ENCODE measurements around the gene MRPL22.
A peak's percentile ranks its signal among the peaks of the same experiment; 100 is the strongest.
"Not testable (repeated sequence)": the region's sequence is repeated elsewhere in the genome, so short reads cannot be mapped to it uniquely, and the experiment has no call there.

MRPL22 gene

DNA sequence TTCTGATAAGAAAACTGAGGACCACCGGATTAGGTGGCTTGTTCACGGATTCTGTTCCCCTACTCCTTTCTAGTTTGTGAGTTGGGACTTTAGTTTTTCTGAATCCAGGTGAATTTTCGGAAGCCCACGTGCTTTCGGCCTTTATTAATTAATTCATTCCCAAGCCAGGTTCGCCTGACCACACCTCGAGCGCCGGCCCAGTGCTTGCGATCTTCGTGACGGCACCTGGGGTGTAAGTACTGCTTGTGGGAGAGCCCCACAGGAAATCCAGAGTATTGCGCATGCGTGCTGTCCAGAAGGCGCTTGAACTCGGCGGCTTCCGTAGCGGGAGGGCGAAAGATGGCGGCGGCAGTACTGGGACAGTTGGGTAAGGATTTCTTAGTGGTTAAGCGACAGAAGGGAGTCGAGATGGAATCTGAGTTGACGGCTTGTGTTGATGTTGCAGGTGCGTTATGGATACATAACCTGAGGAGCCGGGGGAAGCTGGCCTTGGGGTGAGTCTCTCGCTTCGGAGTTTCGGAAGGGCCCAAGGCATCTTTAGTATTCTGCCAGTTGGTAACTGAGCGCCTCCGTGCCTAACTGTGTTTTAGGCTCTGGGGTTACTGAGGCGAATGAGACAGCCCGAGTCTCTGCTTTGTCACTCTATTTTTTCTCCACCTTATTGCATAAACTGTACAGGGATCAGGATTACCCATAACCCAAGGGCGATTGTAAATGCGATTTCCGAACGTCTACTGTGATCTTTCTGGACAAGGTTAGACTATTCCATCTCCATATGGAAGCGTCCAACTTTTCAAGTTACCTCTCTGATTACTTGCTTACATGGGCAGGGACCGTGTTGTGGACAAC lies at the start of gene MRPL22:
Gene MRPL22 (plus strand): TSS at position 302 of the 849 bp plus-strand sequence. CDS start 38 bp downstream, at position 340.
- DNase-seq = peak; percentile 52

DNA sequence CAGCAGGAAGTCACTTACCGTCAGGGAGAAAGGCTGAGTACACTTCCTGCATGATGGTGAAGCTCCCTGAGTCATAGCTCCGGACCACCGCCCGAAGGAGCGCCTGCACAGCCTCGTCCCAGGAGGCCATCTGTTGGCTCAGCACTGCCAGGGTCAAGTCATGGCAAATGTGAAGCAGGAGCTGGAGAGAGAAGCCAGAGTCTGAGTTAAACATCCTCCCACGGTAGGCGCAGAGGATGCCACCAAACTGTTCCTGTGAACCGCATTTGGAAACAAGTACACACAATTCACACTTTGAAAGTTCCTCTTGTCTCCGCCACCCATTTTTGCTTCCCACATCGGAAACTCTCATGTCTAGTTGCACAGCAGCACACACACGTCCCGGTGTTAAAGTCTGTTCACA lies 48.5 kb upstream of the MRPL22 start:
- no peak for DNase-seq

DNA sequence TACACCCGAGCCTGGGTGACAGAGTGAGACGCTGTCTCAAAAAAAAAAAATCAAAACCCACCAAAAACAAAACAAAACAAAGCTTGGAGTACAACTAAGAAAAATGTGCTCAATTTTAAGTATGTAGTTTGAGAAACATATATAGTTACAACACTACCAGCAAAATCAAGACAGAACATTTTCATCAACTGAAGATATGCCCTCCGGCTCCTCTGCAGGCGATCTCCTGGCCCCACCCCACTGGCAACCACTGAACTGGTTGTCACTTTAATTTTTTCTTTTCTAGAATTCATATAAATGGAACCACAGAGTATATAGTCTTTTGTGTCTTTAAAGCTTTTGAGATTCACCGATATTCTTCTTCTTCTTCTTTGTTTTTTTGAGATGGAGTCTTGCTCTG lies 47.5 kb upstream of the MRPL22 start:
- DNase-seq = no peak

DNA sequence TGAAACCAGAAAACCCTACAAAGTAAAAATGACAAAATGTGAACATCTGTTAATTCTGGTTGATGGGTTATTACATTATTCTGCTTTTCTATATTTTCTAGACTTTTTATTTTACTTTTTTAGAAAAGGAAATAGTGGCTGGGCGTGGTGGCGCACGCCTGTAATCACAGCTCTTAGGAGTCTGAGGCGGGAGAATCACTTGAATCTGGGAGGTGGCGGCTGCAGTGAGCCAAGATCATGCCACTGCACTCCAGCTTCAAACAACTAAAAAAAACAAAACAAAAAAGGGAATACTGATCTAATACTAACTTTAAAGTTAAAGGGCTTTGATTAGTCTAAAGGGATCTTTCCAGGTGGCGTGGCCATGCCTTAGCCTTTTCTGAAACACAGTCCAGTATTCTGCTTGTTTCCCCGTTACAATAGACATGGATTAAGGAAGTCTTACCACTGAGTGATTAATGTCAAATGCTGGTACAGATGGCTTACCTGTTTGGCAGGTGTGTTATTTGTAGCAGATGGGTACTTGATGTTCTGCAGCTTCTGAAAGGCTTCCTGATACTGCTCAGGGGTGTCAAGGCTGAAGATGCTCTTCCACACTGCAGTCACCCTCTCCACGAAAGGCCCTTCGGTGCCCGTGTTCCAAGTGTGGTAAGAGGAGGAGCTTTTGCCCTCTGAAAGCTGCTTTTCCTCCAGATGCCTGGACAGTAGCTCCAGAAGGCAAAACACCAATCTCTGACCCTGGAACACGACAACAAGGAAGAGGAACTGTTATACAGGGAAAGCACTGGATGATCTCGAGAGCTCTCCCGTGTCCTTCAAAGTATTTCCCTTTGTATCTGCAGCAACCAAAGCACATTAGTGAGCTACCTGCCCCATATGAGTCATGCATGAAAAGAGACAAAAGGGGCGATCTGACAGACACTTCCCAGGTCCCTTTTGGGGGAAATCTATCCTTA lies 45.0 kb upstream of the MRPL22 start:
- no peak for DNase-seq

DNA sequence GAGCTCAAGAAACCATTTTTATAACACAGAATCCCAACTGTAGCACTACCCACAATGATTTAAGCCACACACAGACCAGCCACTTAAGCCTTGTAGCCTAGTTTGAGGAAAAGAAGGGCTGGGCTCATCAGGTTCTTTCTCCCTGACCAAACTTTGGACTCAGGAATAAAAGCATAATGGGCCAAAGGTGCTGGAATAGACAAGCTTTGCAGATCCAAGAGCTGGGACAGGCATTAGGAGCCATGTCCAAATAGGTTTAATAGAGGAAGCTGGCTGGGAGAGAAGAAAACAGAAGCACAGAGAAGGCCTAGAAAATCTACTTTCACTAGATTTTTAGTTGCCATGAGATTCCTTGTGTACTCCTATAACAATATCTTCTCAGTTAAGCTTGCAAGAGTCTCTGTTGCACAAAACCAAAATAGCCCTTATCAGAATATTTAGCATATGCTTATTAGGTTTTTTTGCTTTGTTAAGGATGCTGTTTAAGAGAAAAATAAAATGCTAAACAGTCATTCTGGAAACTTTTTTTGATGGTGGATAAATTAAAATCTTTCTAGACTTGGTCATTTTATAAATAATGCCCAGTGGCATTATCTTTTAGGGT lies 44.2 kb upstream of the MRPL22 start:
- no peak for DNase-seq

DNA sequence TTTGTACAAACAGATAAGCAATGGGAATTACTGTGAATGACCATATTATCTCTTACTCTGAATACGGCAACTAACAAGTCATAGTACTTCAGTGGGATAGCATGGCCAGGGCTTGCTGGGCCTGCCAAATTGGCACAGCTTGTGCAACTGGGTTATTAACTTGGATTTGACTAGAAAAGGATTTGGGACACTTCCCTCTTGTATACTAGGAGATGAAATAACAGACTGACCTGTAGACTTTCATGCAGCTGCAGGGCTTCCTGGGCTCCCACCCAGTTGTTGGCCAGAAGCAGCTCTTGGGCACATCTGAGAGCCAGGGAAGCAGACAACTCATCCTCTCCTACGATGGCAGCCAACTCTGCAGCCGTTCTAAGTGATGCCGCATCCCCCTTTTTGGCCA lies 42.7 kb upstream of the MRPL22 start:
- DNase-seq = no peak

DNA sequence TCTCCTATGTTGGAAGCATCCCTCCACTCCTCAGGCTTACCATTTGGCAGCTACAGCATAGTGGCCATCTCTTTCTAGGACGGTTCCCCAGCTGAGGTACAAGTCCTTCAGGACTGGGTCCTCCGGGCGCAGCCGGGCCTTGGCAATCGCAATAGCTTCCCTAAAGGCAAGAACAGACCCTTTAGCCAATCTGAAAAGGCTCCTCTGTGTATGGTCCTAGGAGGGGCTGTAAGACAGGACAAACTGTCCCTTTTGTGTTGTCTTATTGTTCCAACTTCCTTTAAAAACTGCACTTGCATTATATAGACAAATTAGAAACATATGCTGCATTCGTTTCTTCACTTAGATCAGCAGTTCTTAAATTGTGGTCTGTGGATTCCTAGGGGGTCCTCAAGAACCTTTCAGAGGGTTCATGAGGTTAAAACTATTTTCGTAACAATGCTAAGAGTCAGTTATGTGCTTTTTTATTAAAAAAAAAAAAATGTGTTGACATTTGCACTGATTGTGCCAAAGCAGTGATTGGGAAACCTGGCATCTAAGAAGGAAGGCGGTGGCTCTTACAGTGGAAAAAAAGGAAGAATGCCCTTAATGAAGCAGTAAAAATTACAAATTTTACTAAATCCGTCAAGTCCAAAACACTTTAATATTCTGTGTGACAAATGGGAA lies 41.6 kb upstream of the MRPL22 start:
- no peak for DNase-seq

DNA sequence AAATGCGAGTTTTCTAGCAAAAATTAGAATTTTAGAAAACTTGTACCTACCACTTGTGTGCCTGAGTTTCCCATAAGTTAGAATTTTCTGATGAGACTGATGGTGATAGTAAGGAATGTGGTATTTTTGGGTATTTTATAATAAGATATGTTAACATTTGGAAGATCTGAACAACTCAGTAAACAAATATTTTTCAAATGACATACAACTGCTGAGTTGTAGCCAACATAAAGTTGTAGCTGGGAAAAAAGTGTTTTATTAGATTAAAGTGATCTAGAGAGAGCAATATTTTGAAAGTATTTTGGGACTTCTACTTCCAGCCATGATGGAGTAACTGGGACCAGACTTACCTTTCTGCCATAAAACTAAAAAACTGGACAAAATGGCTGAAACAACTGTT lies 40.8 kb upstream of the MRPL22 start:
- DNase-seq = no peak

DNA sequence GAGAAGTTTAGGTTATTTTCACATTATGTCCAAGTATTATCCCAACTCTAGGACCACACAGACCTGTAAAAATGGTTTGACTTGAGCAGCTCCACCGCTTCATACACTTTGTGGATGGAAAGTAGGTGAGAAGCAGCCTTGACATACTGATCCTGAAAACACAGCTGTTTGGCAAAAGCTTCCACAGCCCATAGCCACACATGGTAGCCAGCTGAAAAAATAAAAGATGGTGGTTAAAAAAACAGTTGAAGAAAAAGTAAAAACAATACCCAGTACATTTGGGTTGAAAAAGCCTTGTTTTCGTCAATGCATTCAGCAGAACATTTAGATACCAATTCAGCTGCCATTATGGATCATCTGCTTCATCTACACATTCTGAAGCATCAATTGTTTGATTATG lies 39.6 kb upstream of the MRPL22 start:
- DNase-seq = no peak

DNA sequence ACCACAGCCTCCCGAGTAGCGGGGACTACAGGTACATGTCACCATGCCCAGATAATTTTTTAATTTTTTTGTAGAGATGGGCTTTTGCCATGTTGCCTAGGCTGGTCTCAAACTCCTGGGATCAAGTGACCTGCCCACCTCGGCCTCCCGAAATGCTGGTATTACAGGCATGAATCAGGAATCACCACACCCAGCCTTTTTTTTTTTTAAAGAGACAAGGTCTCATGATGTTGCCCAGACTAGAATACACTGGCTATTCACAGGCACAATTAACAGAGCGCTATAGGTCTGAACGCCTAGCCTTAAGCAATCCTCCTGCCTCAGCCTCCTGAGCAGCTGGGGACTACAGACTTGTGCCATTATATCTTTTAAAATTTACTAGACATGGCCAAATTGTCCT lies 39.0 kb upstream of the MRPL22 start:
- DNase-seq = no peak

DNA sequence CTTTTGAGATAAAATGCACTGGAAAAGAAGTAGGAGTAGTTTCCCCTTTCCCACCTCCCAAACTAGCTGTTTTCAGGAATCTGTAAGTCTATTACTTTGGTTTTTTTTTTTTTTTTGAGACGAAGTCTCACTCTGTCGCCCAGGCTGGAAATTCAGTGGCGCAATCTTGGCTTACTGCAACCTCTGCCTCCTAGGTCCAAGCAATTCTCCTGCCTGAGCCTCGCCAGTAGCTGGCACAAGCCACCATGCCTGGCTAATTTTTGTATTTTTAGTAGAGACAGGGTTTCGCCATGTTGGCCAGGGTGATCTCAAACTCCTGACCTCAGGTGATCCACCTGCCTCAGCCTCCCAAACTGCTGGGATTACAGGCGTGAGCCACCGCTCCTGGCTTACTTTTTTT lies 35.3 kb upstream of the MRPL22 start:
- not testable (repeated sequence) for DNase-seq

DNA sequence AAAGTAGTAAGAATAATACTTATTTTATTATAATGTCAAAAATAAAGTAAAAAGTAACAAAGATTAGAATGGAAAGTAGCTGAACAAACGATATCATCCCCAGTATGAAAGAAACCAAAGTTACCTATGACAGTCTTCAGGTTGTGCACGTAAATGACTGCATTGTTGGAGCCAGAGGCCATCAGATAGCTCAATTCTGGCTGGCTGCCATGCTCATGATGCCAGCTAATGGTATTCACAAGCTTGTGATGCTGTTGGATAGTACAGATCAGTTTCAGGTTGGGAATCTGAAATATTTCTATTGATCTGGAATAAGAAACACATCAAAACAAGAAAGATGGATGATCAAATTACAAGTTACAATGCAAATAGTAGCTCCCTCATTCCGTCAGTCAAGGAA lies 24.0 kb upstream of the MRPL22 start:
- no peak for DNase-seq

DNA sequence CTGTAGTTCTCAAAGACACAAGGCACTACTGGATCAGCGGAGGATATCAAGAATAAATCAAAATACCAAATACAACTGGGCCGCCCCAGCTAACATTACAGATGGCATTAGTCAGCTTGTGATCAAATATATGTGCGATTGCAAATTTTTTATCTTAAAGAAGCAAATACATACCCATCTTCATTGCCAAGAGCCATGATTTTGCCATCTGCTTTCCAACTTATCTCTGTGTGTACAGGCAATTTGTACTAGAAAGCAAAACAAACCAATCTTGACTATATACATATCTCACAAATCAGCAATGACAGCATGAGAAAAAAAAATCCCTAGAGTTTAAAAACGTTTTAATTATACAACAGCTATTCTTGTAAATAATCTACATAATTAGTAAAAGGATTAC lies 23.1 kb upstream of the MRPL22 start:
- DNase-seq = no peak

DNA sequence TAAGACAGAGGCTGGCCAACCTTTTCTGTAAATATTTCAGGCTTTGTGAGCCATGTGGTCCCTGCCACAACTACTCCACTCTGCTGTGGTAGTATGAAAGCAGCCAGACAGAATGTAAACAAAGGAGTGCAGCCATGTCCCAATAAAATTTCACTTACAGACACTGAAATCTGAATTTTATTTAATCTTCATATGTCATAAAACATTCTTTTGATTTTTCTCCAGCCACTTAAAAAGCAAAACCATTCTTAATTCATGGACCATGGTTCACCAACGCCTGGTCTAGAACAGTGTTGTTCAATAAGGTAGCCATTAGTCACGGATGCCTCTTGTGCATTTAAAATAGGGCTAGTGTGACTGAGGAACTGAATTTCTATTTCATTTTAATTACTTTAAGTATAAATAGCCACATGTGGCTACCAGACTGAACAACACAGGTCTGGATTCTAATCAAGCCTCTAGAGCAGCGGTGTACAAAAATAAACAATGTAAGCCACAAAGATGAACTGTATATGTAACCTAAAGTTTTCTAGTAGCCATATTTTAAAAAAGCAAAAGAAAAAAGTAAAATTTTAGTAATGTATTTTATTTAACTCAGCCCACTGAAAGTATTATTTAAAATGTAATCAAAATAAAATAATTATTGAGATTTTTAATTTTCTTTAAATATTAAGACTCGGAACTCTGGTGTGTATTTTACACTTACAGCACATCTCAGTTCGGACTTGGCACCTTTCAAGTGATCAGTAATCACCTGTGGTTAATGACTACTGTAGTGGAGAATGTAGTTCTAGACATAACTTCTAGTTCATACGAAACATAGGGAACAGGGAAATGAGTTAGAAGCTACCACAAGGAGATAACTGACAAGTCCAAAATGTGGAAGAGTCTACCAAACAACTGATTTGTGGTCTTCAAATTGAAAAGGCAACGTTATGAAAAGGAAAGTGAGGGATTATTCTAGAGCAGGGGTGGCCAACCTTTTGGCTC lies 17.1 kb upstream of the MRPL22 start:
- no peak for DNase-seq

DNA sequence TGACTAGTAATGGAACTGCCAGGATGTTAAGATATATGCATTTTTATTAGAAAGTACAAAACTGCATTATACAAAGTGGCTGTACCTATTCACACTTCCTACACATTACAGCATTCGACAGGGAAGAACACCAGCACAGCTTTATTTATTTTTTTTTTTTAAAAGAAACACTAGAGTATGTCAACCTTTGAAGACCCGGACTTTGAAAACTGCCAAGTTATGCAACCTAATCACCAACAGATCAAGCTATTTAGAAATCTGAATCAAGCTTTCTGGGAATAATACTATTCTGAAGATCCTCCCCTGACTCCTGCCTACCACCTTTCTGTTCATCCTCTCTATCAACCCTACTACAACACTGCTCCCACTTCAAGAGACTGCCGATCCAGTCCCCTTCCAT lies 7.3 kb upstream of the MRPL22 start:
- DNase-seq = no peak

DNA sequence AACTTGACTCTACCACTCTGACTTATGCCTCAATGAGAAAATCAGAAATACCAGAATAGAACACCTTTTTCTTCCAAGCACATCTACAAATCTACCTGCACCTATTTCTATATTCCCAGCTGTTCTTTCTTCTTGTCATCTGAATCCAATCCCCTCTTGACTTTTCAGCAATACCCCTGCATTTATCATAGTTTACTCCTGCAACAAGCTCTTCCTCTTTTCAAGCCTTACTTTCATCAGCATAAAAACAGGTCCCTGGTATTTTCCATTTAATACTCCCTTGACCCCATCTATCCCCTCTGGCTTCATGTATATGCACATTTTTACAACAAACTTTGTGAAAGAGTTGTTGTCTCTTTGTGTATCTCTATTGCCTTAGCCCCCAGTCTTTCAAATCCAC lies 6.0 kb upstream of the MRPL22 start:
- DNase-seq = no peak

DNA sequence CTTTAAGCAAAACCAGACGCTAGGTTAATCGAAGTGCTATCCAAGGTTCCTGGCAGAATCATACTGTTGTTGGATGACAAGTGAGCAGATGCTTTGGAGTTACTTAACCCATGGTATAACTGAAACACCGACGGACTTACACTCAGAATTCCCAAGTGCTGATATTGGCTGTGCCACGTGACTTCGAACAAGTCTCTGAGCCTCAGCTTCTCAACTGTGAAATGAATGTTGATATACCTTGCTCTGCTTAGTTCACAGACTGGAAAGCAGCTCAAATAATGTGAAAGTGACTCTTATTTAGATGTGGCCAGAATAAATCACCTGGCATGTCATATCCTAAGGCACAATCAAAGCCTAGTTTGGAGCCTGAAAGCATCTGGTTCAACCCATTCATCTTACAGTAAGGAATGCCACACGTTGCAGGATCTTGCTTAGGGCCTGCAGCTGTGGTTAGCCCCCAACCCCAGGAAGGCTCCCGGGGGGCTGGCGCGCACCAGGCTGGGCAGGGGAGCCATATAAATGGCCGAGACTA lies 3.6 kb upstream of the MRPL22 start:
- DNase-seq = no peak

DNA sequence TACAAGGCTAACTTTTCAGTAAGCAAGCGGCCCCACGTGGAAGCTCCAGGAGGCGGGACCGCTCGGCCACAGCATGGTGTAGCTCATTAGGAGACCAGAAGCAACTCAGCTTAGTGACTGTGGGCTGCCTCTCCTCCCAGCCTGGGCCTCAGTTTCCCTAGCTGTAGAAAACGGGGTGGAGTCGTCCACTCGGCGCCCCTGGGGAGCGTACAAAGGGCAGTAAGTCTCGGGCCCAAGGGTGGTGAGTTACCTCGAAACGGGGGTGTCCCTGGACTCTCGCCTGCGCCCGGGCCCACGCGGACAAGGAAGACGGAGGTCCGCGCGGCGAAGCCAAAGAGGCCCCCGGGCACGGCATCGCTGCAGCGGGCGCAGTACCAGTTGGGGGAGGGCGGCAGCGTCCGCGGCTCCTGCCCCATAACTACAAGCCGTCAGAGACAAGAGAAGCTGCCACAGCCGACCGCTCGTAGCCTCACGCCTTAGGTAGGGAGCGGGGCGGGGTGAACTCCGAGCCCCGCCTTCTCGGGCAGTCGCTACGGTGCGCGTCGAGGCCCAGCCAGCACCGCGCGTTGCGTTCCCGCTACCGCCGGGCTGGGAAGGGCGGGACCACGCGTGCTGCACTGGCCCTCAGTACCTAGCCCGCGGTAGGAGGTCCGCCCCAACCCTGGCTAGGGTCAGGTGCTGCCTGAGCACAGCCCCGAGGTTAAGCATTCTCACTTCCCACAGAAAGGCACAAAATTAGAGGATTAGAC lies 3.0 kb upstream of the MRPL22 start, which contains the start of gene GEMIN5:
Gene GEMIN5 (minus strand): TSS at position 494 of the 749 bp plus-strand sequence. CDS start 78 bp downstream, at position 416.
- DNase-seq = peak; percentile 64

DNA sequence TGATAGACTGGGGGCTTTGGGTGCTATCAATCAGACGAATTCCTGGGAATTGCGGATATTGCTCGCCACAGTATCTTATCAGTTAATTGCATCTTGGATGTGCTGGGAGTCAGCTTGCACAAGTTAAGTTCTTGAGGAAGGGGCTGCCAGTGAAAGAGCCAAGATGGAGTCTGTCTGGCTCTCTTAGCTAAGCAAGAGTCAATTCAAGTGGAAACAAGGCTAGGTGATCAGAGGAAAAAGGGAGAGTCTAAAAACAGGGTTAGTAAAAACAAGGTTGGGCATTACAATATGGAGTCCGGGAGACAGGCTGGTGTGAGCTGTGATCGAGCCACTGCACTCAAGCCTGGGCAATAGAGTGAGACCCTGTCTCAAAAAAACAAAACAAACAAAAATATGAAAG lies 1.5 kb upstream of the MRPL22 start:
- DNase-seq = not testable (repeated sequence)

DNA sequence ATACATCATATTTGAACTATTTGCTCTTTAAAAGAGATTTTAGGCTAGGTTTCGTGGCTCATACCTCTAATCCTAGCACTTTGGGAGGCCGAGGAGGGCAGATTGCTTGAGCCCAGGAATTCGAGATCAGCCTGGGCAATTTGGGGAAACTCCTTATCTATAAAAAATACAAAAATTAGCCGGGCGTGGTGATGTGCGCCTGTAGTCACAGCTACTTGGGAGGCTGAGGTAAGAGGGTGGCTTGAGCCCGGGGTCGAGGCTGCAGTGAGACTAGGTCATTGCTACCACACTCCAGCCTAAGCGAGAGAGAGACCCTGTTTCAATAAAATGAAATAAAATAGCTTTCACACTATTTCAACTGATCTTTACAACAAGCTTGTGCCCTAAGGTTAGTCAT lies 500 bp upstream of the MRPL22 start:
- DNase-seq = no peak

Data from NCI-H1105 (cell line).